ENCODE measurements around the gene ADIPOR2. TPM values are rescaled to one million over a fixed set of nuclear protein-coding genes. Genes with fewer than 3 reads are reported as not detected.

Gene ADIPOR2
- total RNA-seq, 2 experiments from 2014 or later: 31.1 to 34.8 TPM

DNA sequence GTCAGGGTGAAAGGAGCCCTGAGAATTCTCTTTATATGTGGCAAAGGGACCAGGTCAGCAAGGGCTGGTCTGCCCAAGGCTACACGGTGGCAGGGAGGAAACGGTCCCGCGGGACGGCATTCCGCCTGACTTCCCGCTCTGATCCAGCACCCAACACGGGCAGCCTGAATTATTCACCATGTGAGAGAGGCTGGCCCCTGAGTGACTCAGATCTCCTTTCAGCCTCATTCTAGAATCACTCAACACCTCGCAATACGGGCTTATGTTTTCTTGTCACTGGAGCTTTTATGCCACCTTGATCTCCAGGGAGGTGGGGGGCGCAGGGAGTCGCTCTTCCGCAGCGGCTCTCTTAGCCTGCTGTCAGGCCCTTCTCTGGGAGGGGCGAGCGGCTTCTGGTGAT lies 138.0 kb downstream of the ADIPOR2 start:
- intact Hi-C loops (cut with micrococcal nuclease): no loop called here
- Mint-ChIP-seq H3K4me1 (ENCODE audit: low read depth) (no peaks in the 10 kb centered on the region), H3K4me3 (no peak overlapping the region), H3K27ac (no peak overlapping the region), H3K36me3 (ENCODE audit: low read depth) (no peaks in the 10 kb centered on the region), H3K9me3 (no peaks in the 10 kb centered on the region), H3K27me3 (ENCODE audit: low read depth) (peaks cover 20% of the 10 kb centered on the region)
- DNase-seq: no peak
- CTCF ChIA-PET: no interaction called here

GRCh38 chr12:1829306-1829900 lies 138.5 kb downstream of the ADIPOR2 start:
- H3K36me3 Mint-ChIP-seq (ENCODE audit: low read depth): no peaks in the 10 kb centered on the region

DNA sequence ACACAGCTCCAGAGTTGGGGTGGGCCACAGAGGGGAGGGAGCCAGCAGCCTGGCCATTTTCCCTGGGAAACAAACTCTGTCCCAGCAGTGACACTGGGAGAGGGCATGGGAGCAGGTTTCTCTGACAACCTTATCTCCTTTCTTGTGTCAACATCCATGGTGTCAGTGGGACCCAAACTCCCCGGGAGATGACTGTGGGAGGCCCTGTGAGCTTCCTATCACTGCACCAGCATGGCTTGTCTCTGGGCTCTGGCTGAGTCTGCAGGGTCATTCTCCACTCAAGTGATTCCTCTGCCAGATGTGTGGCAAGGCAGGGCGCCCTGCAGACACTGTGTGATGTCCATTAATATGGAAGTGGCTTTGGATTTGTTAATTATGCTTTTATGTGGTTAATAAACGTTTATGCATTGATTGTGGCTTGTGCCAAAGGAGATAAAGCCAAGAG lies 139.6 kb downstream of the ADIPOR2 start:
- CTCF ChIA-PET: interaction anchor here (0.7 kb wide), 1 partner anchor 110 kb away, joined by 3 read pairs; no protein-coding TSS in a partner anchor
- Mint-ChIP-seq H3K4me1 (ENCODE audit: low read depth) (no peaks in the 10 kb centered on the region), H3K27ac (no peak overlapping the region), H3K9me3 (no peaks in the 10 kb centered on the region), H3K4me3 (no peak overlapping the region), H3K27me3 (ENCODE audit: low read depth) (peaks cover 20% of the 10 kb centered on the region), H3K36me3 (ENCODE audit: low read depth) (no peaks in the 10 kb centered on the region)
- DNase-seq: no peak
- intact Hi-C loops (cut with micrococcal nuclease): no loop called here

More at GRCh38 chr12:1829306-1829900, 138.5 kb downstream of the ADIPOR2 start:
- Mint-ChIP-seq H3K4me3 (no peak overlapping the region), H3K4me1 (ENCODE audit: low read depth) (no peaks in the 10 kb centered on the region), H3K9me3 (no peaks in the 10 kb centered on the region), H3K27ac (no peak overlapping the region), H3K27me3 (ENCODE audit: low read depth) (peaks cover 20% of the 10 kb centered on the region)
- intact Hi-C loops (cut with micrococcal nuclease): no loop called here
- no peak for DNase-seq
- CTCF ChIA-PET: no interaction called here

- intact Hi-C loops (cut with micrococcal nuclease): no loop called here
- Mint-ChIP-seq H3K4me3 (no peak overlapping the region), H3K4me1 (ENCODE audit: low read depth) (no peaks in the 10 kb centered on the region), H3K9me3 (no peaks in the 10 kb centered on the region), H3K36me3 (ENCODE audit: low read depth) (no peaks in the 10 kb centered on the region), H3K27ac (no peak overlapping the region), H3K27me3 (ENCODE audit: low read depth) (peaks cover 20% of the 10 kb centered on the region)
- peak; percentile 37 for DNase-seq
- CTCF ChIA-PET: interaction anchor here (0.7 kb wide), 1 partner anchor 109 kb away, joined by 3 read pairs; no protein-coding TSS in a partner anchor
Observed at GRCh38 chr12:1830981-1831963, 140.4 kb downstream of the ADIPOR2 start.

- Mint-ChIP-seq H3K27ac (no peak overlapping the region), H3K4me1 (ENCODE audit: low read depth) (no peaks in the 10 kb centered on the region), H3K9me3 (no peaks in the 10 kb centered on the region), H3K4me3 (no peak overlapping the region), H3K36me3 (ENCODE audit: low read depth) (no peaks in the 10 kb centered on the region), H3K27me3 (ENCODE audit: low read depth) (peaks cover 20% of the 10 kb centered on the region)
- DNase-seq: no peak
- intact Hi-C loops (cut with micrococcal nuclease): no loop called here
- CTCF ChIA-PET: no interaction called here
Observed at GRCh38 chr12:1832801-1833595, 142.1 kb downstream of the ADIPOR2 start.

DNA sequence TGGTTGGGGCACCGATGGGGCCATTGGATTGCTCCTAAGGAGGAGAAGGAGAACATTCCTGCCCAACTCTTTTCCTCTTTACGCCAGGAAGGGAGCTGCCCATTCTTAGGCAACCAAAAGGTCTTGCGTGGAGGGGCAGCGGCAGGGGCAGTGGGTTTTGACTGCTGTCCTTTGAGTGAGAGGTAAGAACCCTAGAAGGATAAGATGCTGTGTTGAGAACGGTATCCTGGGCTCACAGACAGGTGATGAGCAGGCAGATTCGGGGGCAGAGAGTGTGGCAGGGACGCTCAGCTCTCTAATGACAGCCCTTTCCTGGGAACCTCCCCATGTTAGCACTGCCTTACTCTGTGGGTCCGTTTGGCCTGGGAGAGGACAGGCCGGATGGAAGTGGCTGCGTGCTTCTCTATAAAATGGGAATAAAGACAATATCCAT lies 142.7 kb downstream of the ADIPOR2 start:
- H3K9me3 Mint-ChIP-seq: no peaks in the 10 kb centered on the region
- H3K4me3 Mint-ChIP-seq: no peak overlapping the region

GRCh38 chr12:1834186-1834925 lies 143.5 kb downstream of the ADIPOR2 start:
- CTCF ChIA-PET: interaction anchor here (0.5 kb wide), 1 partner anchor 175 kb away, joined by 4 read pairs; no protein-coding TSS in a partner anchor

More for the DNA sequence above, 142.7 kb downstream of the ADIPOR2 start:
- CTCF ChIA-PET: interaction anchor here (0.5 kb wide), 1 partner anchor 174 kb away, joined by 4 read pairs; no protein-coding TSS in a partner anchor
- intact Hi-C loops (cut with micrococcal nuclease): no loop called here
- no peaks in the 10 kb centered on the region for H3K4me1 Mint-ChIP-seq (ENCODE audit: low read depth)
- peaks cover 20% of the 10 kb centered on the region for H3K27me3 Mint-ChIP-seq (ENCODE audit: low read depth)
- H3K36me3 Mint-ChIP-seq (ENCODE audit: low read depth): no peaks in the 10 kb centered on the region
- no peak for DNase-seq
- H3K27ac Mint-ChIP-seq: no peak overlapping the region

GRCh38 chr12:1835211-1836131 lies 144.6 kb downstream of the ADIPOR2 start:
- CTCF ChIA-PET: no interaction called here
- Mint-ChIP-seq H3K27ac (no peak overlapping the region), H3K9me3 (no peaks in the 10 kb centered on the region), H3K36me3 (ENCODE audit: low read depth) (no peaks in the 10 kb centered on the region), H3K4me3 (no peak overlapping the region), H3K27me3 (ENCODE audit: low read depth) (peaks cover 15% of the 10 kb centered on the region), H3K4me1 (ENCODE audit: low read depth) (no peaks in the 10 kb centered on the region)
- no peak for DNase-seq
- intact Hi-C loops (cut with micrococcal nuclease): no loop called here

More at GRCh38 chr12:1834186-1834925, 143.5 kb downstream of the ADIPOR2 start:
- H3K36me3 Mint-ChIP-seq (ENCODE audit: low read depth): no peaks in the 10 kb centered on the region
- no peak overlapping the region for H3K4me3 Mint-ChIP-seq
- peaks cover 18% of the 10 kb centered on the region for H3K27me3 Mint-ChIP-seq (ENCODE audit: low read depth)
- H3K4me1 Mint-ChIP-seq (ENCODE audit: low read depth): no peaks in the 10 kb centered on the region
- no peak for DNase-seq
- intact Hi-C loops (cut with micrococcal nuclease): no loop called here
- H3K27ac Mint-ChIP-seq: no peak overlapping the region
- no peaks in the 10 kb centered on the region for H3K9me3 Mint-ChIP-seq

GRCh38 chr12:1836241-1836803 lies 145.5 kb downstream of the ADIPOR2 start:
- Mint-ChIP-seq H3K4me3 (no peak overlapping the region), H3K36me3 (ENCODE audit: low read depth) (no peaks in the 10 kb centered on the region), H3K27me3 (ENCODE audit: low read depth) (peaks cover 9% of the 10 kb centered on the region), H3K27ac (no peak overlapping the region), H3K4me1 (ENCODE audit: low read depth) (no peaks in the 10 kb centered on the region), H3K9me3 (no peaks in the 10 kb centered on the region)
- intact Hi-C loops (cut with micrococcal nuclease): no loop called here
- no peak for DNase-seq
- CTCF ChIA-PET: no interaction called here

DNA sequence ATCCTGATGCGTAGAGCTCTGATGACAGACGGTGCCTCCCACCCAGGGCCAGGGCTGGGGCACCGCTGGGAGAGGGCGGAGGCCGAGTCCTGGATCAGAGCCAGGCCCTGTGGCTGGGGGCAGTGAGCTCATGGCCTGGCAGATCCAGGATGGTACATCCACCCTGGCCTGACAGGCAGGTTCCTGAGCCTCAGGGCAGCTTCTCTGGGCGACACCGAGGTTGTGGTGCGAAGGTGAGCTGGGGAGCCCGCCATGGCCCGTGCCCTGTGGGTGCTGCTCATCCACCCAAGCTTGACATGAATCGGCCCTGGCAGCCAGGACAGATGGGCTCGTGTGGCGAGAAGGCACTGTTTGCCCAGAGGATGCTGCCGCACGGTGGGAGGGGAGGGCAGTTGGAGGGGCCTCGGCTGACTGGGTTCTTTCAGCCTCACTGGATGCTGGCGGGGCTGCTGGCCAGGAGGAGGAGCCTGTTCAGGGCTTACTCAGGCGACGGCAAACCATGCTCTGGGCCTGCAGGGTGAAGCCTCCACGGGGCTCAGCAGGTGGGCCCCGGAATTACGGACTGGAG lies 146.1 kb downstream of the ADIPOR2 start:
- Mint-ChIP-seq H3K27me3 (ENCODE audit: low read depth) (peaks cover 5% of the 10 kb centered on the region), H3K4me1 (ENCODE audit: low read depth) (no peaks in the 10 kb centered on the region), H3K9me3 (no peaks in the 10 kb centered on the region), H3K36me3 (ENCODE audit: low read depth) (no peaks in the 10 kb centered on the region), H3K27ac (no peak overlapping the region), H3K4me3 (no peak overlapping the region)
- DNase-seq: no peak
- intact Hi-C loops (cut with micrococcal nuclease): no loop called here
- CTCF ChIA-PET: interaction anchor here (0.6 kb wide), 1 partner anchor 47 kb away, joined by 3 read pairs; no protein-coding TSS in a partner anchor
